ENCODE data around the gene ZNF93. TPM values are rescaled to one million over a fixed set of nuclear protein-coding genes. Genes with fewer than 3 reads are reported as not detected.
A peak's percentile ranks its signal among the peaks of the same experiment; 100 is the strongest.
"Not testable (repeated sequence)": the region's sequence is repeated elsewhere in the genome, so short reads cannot be mapped to it uniquely, and the experiment has no call there.

The ZNF93 gene
- total RNA-seq, 1 experiment from 2014 or later, result 7.5 TPM

DNA sequence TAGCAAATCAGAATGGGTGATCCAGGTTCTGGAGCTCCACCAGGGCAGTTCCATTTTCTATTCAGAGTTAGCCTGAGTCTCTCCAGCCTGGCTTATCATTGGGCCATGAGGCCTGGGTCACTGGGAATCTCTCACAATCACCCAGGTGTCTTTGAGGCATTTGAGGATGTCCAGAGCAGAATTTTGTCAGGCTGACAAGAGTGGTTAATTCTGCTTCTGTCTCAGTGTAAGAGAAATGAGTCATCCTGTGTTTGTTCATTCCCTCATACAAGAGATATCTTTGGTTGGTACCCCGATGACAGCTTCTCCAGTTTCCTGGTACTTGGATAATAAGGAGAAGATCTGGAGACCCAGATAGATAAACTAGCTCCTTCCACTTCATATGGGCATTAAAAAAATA lies 10.4 kb downstream of the ZNF93 start:
- H3K4me1 ChIP-seq, result no peaks in the 10 kb centered on the region
- no TSS peak for BruUV-seq (replicated peaks)
- intact Hi-C loops (cut with micrococcal nuclease; ENCODE audit: unreplicated experiment), result no loop called here
- H3K36me3 Mint-ChIP-seq (ENCODE audit: insufficient read depth, unreplicated experiment), result peaks cover 26% of the 10 kb centered on the region
- H3K4me1 Mint-ChIP-seq (ENCODE audit: low read depth, unreplicated experiment), result no peaks in the 10 kb centered on the region
- H3K27me3 ChIP-seq (replicated peaks; ENCODE audit: control insufficient read depth, insufficient read depth, low read length), result no peaks in the 10 kb centered on the region
- H3K27ac Mint-ChIP-seq (ENCODE audit: unreplicated experiment), result no peak overlapping the region
- no peaks in the 10 kb centered on the region; the same call in 1 of the 2 replicates for H3K9me3 ChIP-seq
- no peak overlapping the region for H3K4me3 ChIP-seq (ENCODE audit: low read depth, low read length)
- ChIA-PET POLR2A (interaction anchor here (0.6 kb wide), 1 partner anchor 141 kb away, joined by 3 read pairs; no protein-coding TSS in a partner anchor), CTCF (no interaction called here)
- no peaks in the 10 kb centered on the region for H3K9me3 Mint-ChIP-seq (ENCODE audit: unreplicated experiment)
- TF ChIP-seq, protein P1, sequence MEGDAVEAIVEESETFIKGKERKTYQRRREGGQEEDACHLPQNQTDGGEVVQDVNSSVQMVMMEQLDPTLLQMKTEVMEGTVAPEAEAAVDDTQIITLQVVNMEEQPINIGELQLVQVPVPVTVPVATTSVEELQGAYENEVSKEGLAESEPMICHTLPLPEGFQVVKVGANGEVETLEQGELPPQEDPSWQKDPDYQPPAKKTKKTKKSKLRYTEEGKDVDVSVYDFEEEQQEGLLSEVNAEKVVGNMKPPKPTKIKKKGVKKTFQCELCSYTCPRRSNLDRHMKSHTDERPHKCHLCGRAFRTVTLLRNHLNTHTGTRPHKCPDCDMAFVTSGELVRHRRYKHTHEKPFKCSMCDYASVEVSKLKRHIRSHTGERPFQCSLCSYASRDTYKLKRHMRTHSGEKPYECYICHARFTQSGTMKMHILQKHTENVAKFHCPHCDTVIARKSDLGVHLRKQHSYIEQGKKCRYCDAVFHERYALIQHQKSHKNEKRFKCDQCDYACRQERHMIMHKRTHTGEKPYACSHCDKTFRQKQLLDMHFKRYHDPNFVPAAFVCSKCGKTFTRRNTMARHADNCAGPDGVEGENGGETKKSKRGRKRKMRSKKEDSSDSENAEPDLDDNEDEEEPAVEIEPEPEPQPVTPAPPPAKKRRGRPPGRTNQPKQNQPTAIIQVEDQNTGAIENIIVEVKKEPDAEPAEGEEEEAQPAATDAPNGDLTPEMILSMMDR (IDR thresholded peaks at IDR 0.05; ENCODE audit: insufficient read depth in 1 of 2, low read depth in 1 of 2, low read length in 1 of 2, severe bottlenecking in 1 of 2, unreplicated experiment in 1 of 2), result no peak
- H3K36me3 ChIP-seq (ENCODE audit: control insufficient read depth, insufficient read depth, low read length), result no peaks in the 10 kb centered on the region
- DNase-seq, result no peak
- no peaks in the 10 kb centered on the region for H3K27me3 Mint-ChIP-seq (ENCODE audit: insufficient read depth, unreplicated experiment)
- H3K4me3 Mint-ChIP-seq (ENCODE audit: unreplicated experiment), result no peak overlapping the region

DNA sequence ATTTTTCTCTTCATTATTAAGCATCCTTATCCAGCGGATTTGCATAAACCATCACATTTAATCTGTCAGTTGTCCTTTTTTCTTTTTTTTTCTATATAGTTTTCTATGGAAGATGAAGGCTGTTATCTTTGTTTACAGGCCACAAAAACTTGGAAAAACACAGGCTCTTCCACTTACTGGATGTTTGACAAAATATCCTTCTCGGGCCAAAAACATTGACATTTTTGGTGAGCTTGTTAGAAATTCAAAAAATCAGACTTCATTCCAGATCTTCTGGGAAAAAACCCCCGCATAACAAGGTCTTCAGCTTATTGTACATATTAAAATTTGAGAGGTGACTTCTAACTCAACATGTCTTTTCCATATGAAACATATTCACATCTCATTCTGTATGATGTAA lies 13.8 kb downstream of the ZNF93 start:
- Mint-ChIP-seq H3K27ac (ENCODE audit: unreplicated experiment) (no peak overlapping the region), H3K36me3 (ENCODE audit: insufficient read depth, unreplicated experiment) (peaks cover 44% of the 10 kb centered on the region)
- CTCF ChIA-PET, result no interaction called here

DNA sequence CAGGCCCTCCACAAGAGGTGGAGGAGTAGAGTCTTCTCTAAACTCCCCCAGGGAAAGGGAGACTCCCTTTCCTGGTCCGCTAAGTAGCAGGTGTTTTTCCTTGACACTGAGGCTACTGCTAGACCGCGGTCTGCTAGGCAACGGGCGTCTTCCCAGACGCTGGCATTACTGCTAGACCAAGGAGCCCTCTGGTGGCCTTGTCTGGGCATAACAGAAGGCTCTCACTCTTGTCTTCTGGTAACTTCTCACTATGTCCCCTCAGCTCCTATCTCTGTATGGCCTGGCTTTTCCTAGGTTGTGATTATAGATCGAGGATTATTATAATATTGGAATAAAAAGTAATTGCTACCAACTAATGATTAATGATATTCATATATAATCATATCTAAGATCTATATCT lies 29.7 kb downstream of the ZNF93 start:
- peak in 1 of 2 experiments; percentile 21 for DNase-seq
- TF ChIP-seq, protein P1 (IDR thresholded peaks at IDR 0.05; ENCODE audit: insufficient read depth in 1 of 2, low read depth in 1 of 2, low read length in 1 of 2, severe bottlenecking in 1 of 2, unreplicated experiment in 1 of 2), result peak in 1 of 2 experiments; percentile 42
- H3K36me3 Mint-ChIP-seq (ENCODE audit: insufficient read depth, unreplicated experiment), result peaks cover 45% of the 10 kb centered on the region
- BruUV-seq (replicated peaks); H3K27me3 Mint-ChIP-seq (ENCODE audit: insufficient read depth, unreplicated experiment); intact Hi-C loops (cut with micrococcal nuclease; ENCODE audit: unreplicated experiment); H3K4me3 ChIP-seq (ENCODE audit: low read depth, low read length); H3K4me3 Mint-ChIP-seq (ENCODE audit: unreplicated experiment); H3K27me3 ChIP-seq (replicated peaks; ENCODE audit: control insufficient read depth, insufficient read depth, low read length); H3K36me3 ChIP-seq (ENCODE audit: control insufficient read depth, insufficient read depth, low read length); H3K27ac Mint-ChIP-seq (ENCODE audit: unreplicated experiment); H3K4me1 Mint-ChIP-seq (ENCODE audit: low read depth, unreplicated experiment); POLR2A ChIA-PET; H3K4me1 ChIP-seq: not testable (repeated sequence)
- peaks cover 27% of the 10 kb centered on the region for H3K9me3 ChIP-seq
- H3K9me3 Mint-ChIP-seq (ENCODE audit: unreplicated experiment), result peaks cover 41% of the 10 kb centered on the region
- CTCF ChIA-PET, result interaction anchor here (0.6 kb wide), 1 partner anchor 318 kb away, joined by 5 read pairs; no protein-coding TSS in a partner anchor

More for the DNA sequence above, 13.8 kb downstream of the ZNF93 start:
- no peaks in the 10 kb centered on the region for H3K9me3 Mint-ChIP-seq (ENCODE audit: unreplicated experiment)
- Histone ChIP-seq H3K4me3 (ENCODE audit: low read depth, low read length) (no peak overlapping the region), H3K9me3 (no peaks in the 10 kb centered on the region), H3K27me3 (replicated peaks; ENCODE audit: control insufficient read depth, insufficient read depth, low read length) (no peaks in the 10 kb centered on the region), H3K36me3 (ENCODE audit: control insufficient read depth, insufficient read depth, low read length) (no peaks in the 10 kb centered on the region), H3K4me1 (no peaks in the 10 kb centered on the region)
- no peaks in the 10 kb centered on the region for H3K4me1 Mint-ChIP-seq (ENCODE audit: low read depth, unreplicated experiment)
- no peak overlapping the region for H3K4me3 Mint-ChIP-seq (ENCODE audit: unreplicated experiment)
- TF ChIP-seq, protein P1 (IDR thresholded peaks at IDR 0.05; ENCODE audit: insufficient read depth in 1 of 2, low read depth in 1 of 2, low read length in 1 of 2, severe bottlenecking in 1 of 2, unreplicated experiment in 1 of 2), result no peak
- H3K27me3 Mint-ChIP-seq (ENCODE audit: insufficient read depth, unreplicated experiment), result no peaks in the 10 kb centered on the region
- POLR2A ChIA-PET, result interaction anchor here (0.6 kb wide), 1 partner anchor 13 kb away, joined by 3 read pairs; no protein-coding TSS in a partner anchor
- BruUV-seq (replicated peaks), result no TSS peak
- intact Hi-C loops (cut with micrococcal nuclease; ENCODE audit: unreplicated experiment), result no loop called here
- no peak for DNase-seq

DNA sequence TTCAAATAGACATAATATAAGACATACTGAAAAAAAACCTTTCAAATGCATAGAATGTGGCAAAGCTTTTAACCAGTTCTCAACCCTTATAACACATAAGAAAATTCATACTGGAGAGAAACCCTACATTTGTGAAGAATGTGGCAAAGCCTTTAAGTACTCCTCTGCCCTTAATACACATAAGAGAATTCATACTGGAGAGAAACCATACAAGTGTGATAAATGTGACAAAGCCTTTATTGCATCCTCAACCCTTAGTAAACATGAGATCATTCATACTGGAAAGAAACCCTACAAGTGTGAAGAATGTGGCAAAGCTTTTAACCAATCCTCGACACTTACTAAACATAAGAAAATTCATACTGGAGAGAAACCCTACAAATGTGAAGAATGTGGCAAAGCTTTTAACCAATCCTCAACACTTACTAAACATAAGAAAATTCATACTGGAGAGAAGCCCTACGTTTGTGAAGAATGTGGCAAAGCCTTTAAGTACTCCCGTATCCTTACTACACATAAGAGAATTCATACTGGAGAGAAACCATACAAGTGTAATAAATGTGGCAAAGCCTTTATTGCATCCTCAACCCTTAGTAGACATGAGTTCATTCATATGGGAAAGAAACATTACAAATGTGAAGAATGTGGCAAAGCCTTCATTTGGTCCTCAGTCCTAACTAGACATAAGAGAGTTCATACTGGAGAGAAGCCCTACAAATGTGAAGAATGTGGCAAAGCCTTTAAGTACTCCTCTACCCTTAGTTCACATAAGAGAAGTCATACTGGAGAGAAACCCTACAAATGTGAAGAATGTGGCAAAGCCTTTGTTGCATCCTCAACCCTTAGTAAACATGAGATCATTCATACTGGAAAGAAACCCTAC lies 32.9 kb downstream of the ZNF93 start:
- H3K4me1 Mint-ChIP-seq (ENCODE audit: low read depth, unreplicated experiment); BruUV-seq (replicated peaks); intact Hi-C loops (cut with micrococcal nuclease; ENCODE audit: unreplicated experiment); POLR2A ChIA-PET; H3K27ac Mint-ChIP-seq (ENCODE audit: unreplicated experiment); H3K4me1 ChIP-seq; H3K4me3 ChIP-seq (ENCODE audit: low read depth, low read length); CTCF ChIA-PET; H3K4me3 Mint-ChIP-seq (ENCODE audit: unreplicated experiment); H3K27me3 ChIP-seq (replicated peaks; ENCODE audit: control insufficient read depth, insufficient read depth, low read length); DNase-seq; H3K36me3 ChIP-seq (ENCODE audit: control insufficient read depth, insufficient read depth, low read length); H3K27me3 Mint-ChIP-seq (ENCODE audit: insufficient read depth, unreplicated experiment): not testable (repeated sequence)
- peaks cover 39% of the 10 kb centered on the region for H3K9me3 Mint-ChIP-seq (ENCODE audit: unreplicated experiment)
- H3K36me3 Mint-ChIP-seq (ENCODE audit: insufficient read depth, unreplicated experiment), result peaks cover 31% of the 10 kb centered on the region
- H3K9me3 ChIP-seq, result peaks cover 30% of the 10 kb centered on the region

Measured in Caco-2 (cell line).